A549 (cell line): ENCODE results near the gene SPAG9. TPM values are rescaled to one million over a fixed set of nuclear protein-coding genes. Genes with fewer than 3 reads are reported as not detected.

Source experiments
- ATAC-seq, 2 experiments: fragments of 200-7000 bp in 1 of 2; fragments of >200 bp in 1 of 2; cut with Nextera tagmentation in 1 of 2; cut with Tn5 transposase in 1 of 2; 3 replicates each; pipeline versions ENCODE4 v1.8.0 to v1.9.1; 2018 to 2020; ENCODE audit warnings: mild to moderate bottlenecking in 1 of 2, moderate library complexity in 1 of 2
- CTCF ChIA-PET: fragments of 300-600 bp; sonication (Branson Sonifier 250); formaldehyde crosslinking; extraction: SDS; loops from one replicate; lab custom pipeline; 2021; ENCODE audit warnings: antibody characterized with exemption, inconsistent platforms; lab: Yijun Ruan, JAX
- POLR2A ChIA-PET: fragments of 350-600 bp; formaldehyde crosslinking; extraction: SDS; loops from one replicate; lab custom pipeline; 2021; ENCODE audit warnings: antibody characterized with exemption, inconsistent platforms; lab: Yijun Ruan, JAX
- DNase-seq, 2 experiments: peaks; one replicate each; pipeline versions ENCODE4 v3.0.0 to v3.0.0-alpha.2; 2011 to 2016; ENCODE audit warnings: low read depth in 1 of 2, low spot score in 1 of 2
- FAIRE-seq: peaks from 2 replicates; lab custom pipeline; 2011; peaks lifted over from hg19 to GRCh38; lab: Jason Lieb, UNC
- H3K27ac ChIP-seq, 2 experiments: fragments of >200 bp; sonication (Bioruptor Twin); formaldehyde crosslinking; 3 replicates each; pipeline ENCODE4 v1.5.1; 2016 to 2017
- H3K4me1 ChIP-seq: fragments of >200 bp; sonication (Bioruptor Twin); formaldehyde crosslinking; 3 replicates; pipeline ENCODE4 v1.6.1; 2016
- H3K4me2 ChIP-seq: fragments of >200 bp; sonication (Bioruptor Twin); formaldehyde crosslinking; 3 replicates; pipeline ENCODE4 v1.6.1; 2016
- H3K4me3 ChIP-seq: fragments of >200 bp; sonication (Bioruptor Twin); formaldehyde crosslinking; 3 replicates; pipeline ENCODE4 v1.5.1; 2016
- H3K9me3 ChIP-seq: fragments of >200 bp; sonication (Bioruptor Twin); formaldehyde crosslinking; 3 replicates; pipeline ENCODE4 v1.6.1; 2016
- ATOH8 ChIP-seq: fragments of 250-450 bp; sonication (Bioruptor Pico); IDR thresholded peaks from 2 replicates; pipeline ENCODE4 v1.5.0; 2020; ENCODE audit warnings: low read depth, mild to moderate bottlenecking, moderate library complexity
- BHLHE40 ChIP-seq: IDR thresholded peaks from 2 replicates; pipeline ENCODE4 v1.6.1; 2012; ENCODE audit warnings: low read depth, low read length, inconsistent platforms
- CBX8 ChIP-seq: fragments of 200-600 bp; sonication (generic); IDR thresholded peaks from 2 replicates; pipeline ENCODE4 v1.6.1; 2016
- CHD2 ChIP-seq: fragments of 150-350 bp; IDR thresholded peaks from 2 replicates; pipeline ENCODE4 v1.6.1; 2014; ENCODE audit warnings: low read length; ENCODE audit not compliant: partially characterized antibody
- E2F6 ChIP-seq: IDR thresholded peaks from 2 replicates; pipeline ENCODE4 v1.6.1; 2012; ENCODE audit warnings: low read depth, borderline replicate concordance
- EHMT2 ChIP-seq: fragments of 200-600 bp; sonication (generic); IDR thresholded peaks from 2 replicates; pipeline ENCODE4 v1.6.1; 2016; ENCODE audit warnings: antibody characterized with exemption, low read depth, mild to moderate bottlenecking, moderate library complexity
- EP300 ChIP-seq, 2 experiments: fragments of >200 bp; sonication (Bioruptor Twin); formaldehyde crosslinking; IDR thresholded peaks; 2 replicates in 1 of 2; 3 replicates in 1 of 2; pipeline ENCODE4 v1.6.1; 2016 to 2017
- FOSL2 ChIP-seq, 2 experiments: fragments of 450-650 bp in 1 of 2; fragments of >200 bp in 1 of 2; sonication (Bioruptor Twin) in 1 of 2; formaldehyde crosslinking; IDR thresholded peaks; 2 replicates each; pipeline versions ENCODE4 v1.5.0 to v1.6.1; 2016 to 2020; ENCODE audit warnings: mild to moderate bottlenecking in 1 of 2, moderate library complexity in 1 of 2
- FOXS1 ChIP-seq: fragments of 250-450 bp; sonication (Bioruptor Pico); IDR thresholded peaks from 2 replicates; pipeline ENCODE4 v1.5.0; 2020; ENCODE audit warnings: mild to moderate bottlenecking, moderate library complexity
- HOXB13 ChIP-seq: fragments of 250-450 bp; sonication (Bioruptor Pico); IDR thresholded peaks from 2 replicates; pipeline ENCODE4 v1.5.0; 2020; ENCODE audit warnings: low read depth, mild to moderate bottlenecking, moderate library complexity
- HOXB5 ChIP-seq: fragments of 250-450 bp; sonication (Bioruptor Pico); IDR thresholded peaks from 2 replicates; pipeline ENCODE4 v1.5.0; 2020; ENCODE audit warnings: mild to moderate bottlenecking, moderate library complexity
- KDM1A ChIP-seq: fragments of 200-600 bp; sonication (generic); IDR thresholded peaks from 2 replicates; pipeline ENCODE4 v1.6.1; 2016; ENCODE audit warnings: low read depth, mild to moderate bottlenecking
- MAFK ChIP-seq: fragments of 450-650 bp; IDR thresholded peaks from 2 replicates; pipeline ENCODE4 v1.6.1; 2014; ENCODE audit not compliant: partially characterized antibody
- NFE2L2 ChIP-seq: fragments of 150-350 bp; conservative IDR thresholded peaks from 2 replicates; pipeline ENCODE4 v1.6.1; 2014; ENCODE audit warnings: low read length
- POLR2A ChIP-seq: IDR thresholded peaks from 2 replicates; pipeline ENCODE4 v1.6.1; 2012; ENCODE audit warnings: mild to moderate bottlenecking, low read length
- SMC3 ChIP-seq: fragments of >200 bp; sonication (Bioruptor Twin); formaldehyde crosslinking; IDR thresholded peaks from 3 replicates; pipeline ENCODE4 v1.6.1; 2018; ENCODE audit warnings: inconsistent platforms
- SREBF2 ChIP-seq: fragments of 450-650 bp; IDR thresholded peaks from 2 replicates; pipeline ENCODE4 v1.6.1; 2014; ENCODE audit warnings: mild to moderate bottlenecking, moderate library complexity
- TP53 ChIP-seq: fragments of 250-450 bp; sonication (Bioruptor Pico); IDR thresholded peaks from 2 replicates; pipeline ENCODE4 v1.5.0; 2021; ENCODE audit warnings: mild to moderate bottlenecking, moderate library complexity
- ZFP36 ChIP-seq: fragments of 450-650 bp; IDR thresholded peaks from 2 replicates; pipeline ENCODE4 v1.6.1; 2014; ENCODE audit warnings: borderline replicate concordance; ENCODE audit not compliant: partially characterized antibody
- ZSCAN20 ChIP-seq: fragments of 250-450 bp; sonication (Bioruptor Pico); IDR thresholded peaks from 2 replicates; pipeline ENCODE4 v1.8.0; 2022; ENCODE audit warnings: mild to moderate bottlenecking, moderate library complexity
- WGBS: methylation state at CpG from one replicate; pipeline ENCODE4 v1.1.6; 2017; ENCODE audit errors: missing lambda C conversion rate; 5-methylcytosine and 5-hydroxymethylcytosine counted together
- polyA plus RNA-seq, 4 experiments: library from polyadenylated mRNA; depleted of rRNA in 3 of 4; stranded (reverse); fragments of >200 nt; fragmentation: RNase III in 1 of 4; extraction: RNeasy Plus Mini Kit Qiagen cat#74134 plus additional on column Dnase treatment in 1 of 4; gene quantifications; 2 replicates in 3 of 4; 3 replicates in 1 of 4; pipeline ENCODE4 v1.2.3, GENCODE V29; 2011 to 2017
- TF ChIP-seq, protein P1 (sequence below): fragments of 150-350 bp; IDR thresholded peaks from 2 replicates; pipeline ENCODE4 v1.6.1; 2014; ENCODE audit warnings: low read depth, mild to moderate bottlenecking, low read length

The SPAG9 gene
- polyA plus RNA-seq, 2 of the 4 experiments (the other 2 are of a cell fraction): 69.0 to 71.1 TPM

GRCh38 chr17:51054748-51055147 is 65.9 kb downstream of the SPAG9 start:
- WGBS: 92% methylated on average over 4 of the region's 4 CpGs
- Histone ChIP-seq H3K9me3 (no peaks in the 10 kb centered on the region), H3K4me2 (no peak overlapping the region), H3K4me1 (peaks cover 16% of the 10 kb centered on the region), H3K27ac (no peak overlapping the region), H3K4me3 (no peak overlapping the region)
- TF ChIP-seq NFE2L2 (no peak), SREBF2 (no peak), MAFK (no peak), HOXB13 (CRISPR knock-in tag) (no peak), CHD2 (no peak), TP53 (CRISPR knock-in tag) (no peak), CBX8 (no peak), EHMT2 (no peak), EP300 (IDR thresholded peaks at IDR 0.05) (no peak), ATOH8 (CRISPR knock-in tag) (no peak), SMC3 (no peak), ZSCAN20 (CRISPR knock-in tag) (no peak), KDM1A (no peak), ZFP36 (no peak), POLR2A (no peak), BHLHE40 (no peak)
- TF ChIP-seq, protein P1, sequence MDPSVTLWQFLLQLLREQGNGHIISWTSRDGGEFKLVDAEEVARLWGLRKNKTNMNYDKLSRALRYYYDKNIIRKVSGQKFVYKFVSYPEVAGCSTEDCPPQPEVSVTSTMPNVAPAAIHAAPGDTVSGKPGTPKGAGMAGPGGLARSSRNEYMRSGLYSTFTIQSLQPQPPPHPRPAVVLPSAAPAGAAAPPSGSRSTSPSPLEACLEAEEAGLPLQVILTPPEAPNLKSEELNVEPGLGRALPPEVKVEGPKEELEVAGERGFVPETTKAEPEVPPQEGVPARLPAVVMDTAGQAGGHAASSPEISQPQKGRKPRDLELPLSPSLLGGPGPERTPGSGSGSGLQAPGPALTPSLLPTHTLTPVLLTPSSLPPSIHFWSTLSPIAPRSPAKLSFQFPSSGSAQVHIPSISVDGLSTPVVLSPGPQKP: no peak
- ChIA-PET CTCF (interaction anchor here (0.8 to 4.3 kb wide), 9 partner anchors 9 to 272 kb away, joined by 3 to 24 read pairs (median 5); partner anchors contain the start of gene NME1), POLR2A (no interaction called here)
- FAIRE-seq (no peak), ATAC-seq (no peak), DNase-seq (no peak)

DNA sequence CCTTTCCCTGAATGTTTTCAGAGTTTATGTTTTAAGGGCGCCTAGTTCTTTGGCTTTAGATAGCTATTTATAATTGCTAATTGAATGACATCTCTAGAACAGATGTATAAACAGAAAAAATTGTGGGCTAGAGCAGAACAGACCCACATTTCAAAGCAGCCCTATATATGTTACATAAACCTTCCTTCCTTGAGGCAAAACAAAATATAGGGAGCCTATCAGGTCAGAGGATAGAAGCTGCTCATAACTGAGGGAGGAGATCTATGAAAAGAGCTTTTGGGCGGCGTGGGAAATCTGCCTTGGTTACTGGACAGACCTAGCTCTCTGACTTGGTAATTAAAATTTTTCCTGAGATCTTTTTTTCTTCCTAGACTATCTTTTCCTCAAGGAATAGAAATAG is 68.4 kb downstream of the SPAG9 start:
- ATAC-seq (no peak), FAIRE-seq (no peak), DNase-seq (no peak)
- Histone ChIP-seq H3K4me2 (no peak overlapping the region), H3K4me3 (no peak overlapping the region), H3K9me3 (no peaks in the 10 kb centered on the region), H3K4me1 (peaks cover 13% of the 10 kb centered on the region; the same call in 2 of the 3 replicates), H3K27ac (no peak overlapping the region)
- TF ChIP-seq FOSL2 (IDR thresholded peaks at IDR 0.05): no peak
- no peak for TF ChIP-seq FOSL2 (CRISPR knock-in tag; IDR thresholded peaks at IDR 0.05)
- no peak for TF ChIP-seq E2F6
- no peak for TF ChIP-seq HOXB5 (CRISPR knock-in tag)
- no peak for TF ChIP-seq FOXS1 (CRISPR knock-in tag)
- no peak for TF ChIP-seq ATOH8 (CRISPR knock-in tag)
- TF ChIP-seq ZFP36: no peak
- CTCF ChIA-PET: interaction anchor here (0.7 to 1.8 kb wide), 9 partner anchors 11 to 269 kb away, joined by 3 to 7 read pairs (median 3); partner anchors contain the start of gene NME1
- POLR2A ChIA-PET: no interaction called here
- 94% methylated on average over 3 of the region's 3 CpGs for WGBS
